Activated naive CD4-positive, alpha-beta T cell treated with anti-CD3 and anti-CD28 coated beads, Interleukin-2, amount 50 U/mL, for 24 hours (primary cell): ENCODE results near the gene KIF1B.
A peak's percentile ranks its signal among the peaks of the same experiment; 100 is the strongest.
"Not testable (repeated sequence)": the region's sequence is repeated elsewhere in the genome, so short reads cannot be mapped to it uniquely, and the experiment has no call there.

Experiments used
- H3K27ac Mint-ChIP-seq: one replicate; pipeline ENCODE4 v1.8.0; 2021; ENCODE audit warnings: mild to moderate bottlenecking, mixed read lengths
- H3K27me3 Mint-ChIP-seq: one replicate; pipeline ENCODE4 v1.8.0; 2021; ENCODE audit warnings: mixed read lengths
- H3K36me3 Mint-ChIP-seq: one replicate; pipeline ENCODE4 v1.8.0; 2021; ENCODE audit warnings: mixed read lengths
- H3K4me1 Mint-ChIP-seq: one replicate; pipeline ENCODE4 v1.8.0; 2021; ENCODE audit warnings: mixed read lengths
- H3K4me3 Mint-ChIP-seq: one replicate; pipeline ENCODE4 v1.8.0; 2021; ENCODE audit warnings: mild to moderate bottlenecking, mixed read lengths
- H3K9me3 Mint-ChIP-seq: one replicate; pipeline ENCODE4 v1.8.0; 2021; ENCODE audit warnings: mixed read lengths

KIF1B gene

DNA sequence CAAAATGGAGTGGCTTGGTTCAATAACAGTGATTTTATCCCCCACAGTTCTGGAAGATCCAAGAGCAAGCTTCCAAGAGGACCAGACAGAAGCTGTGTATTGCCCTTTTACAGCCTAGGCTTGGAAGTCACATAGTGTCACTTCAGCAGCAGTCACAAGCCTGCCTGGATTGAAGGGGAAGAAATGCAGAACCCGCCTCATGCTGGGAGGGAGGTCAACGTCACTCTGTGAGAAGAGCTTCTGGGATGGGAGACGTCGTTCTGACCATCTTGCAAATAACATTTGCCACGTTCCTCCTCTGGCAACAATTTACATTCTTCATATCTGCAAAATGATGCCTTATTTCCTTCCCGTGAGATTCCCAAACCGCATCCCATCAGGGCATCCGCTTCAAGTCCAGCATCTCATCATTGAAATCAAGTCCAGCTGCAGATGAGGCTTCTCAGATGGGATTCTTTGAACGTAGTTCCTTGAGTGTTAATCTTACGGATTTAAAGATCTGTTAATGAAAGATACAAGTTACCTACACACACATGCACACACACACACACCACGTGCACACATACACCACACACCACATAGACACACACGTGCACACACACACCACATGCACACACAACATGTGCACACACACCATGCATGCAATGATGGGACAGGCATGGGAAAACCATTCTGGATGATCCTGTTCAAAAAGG, 23.9 kb upstream of the KIF1B start:
- H3K36me3 Mint-ChIP-seq = peaks cover 2% of the 10 kb centered on the region
- H3K27me3 Mint-ChIP-seq = no peaks in the 10 kb centered on the region
- no peak overlapping the region for H3K27ac Mint-ChIP-seq
- no peaks in the 10 kb centered on the region for H3K9me3 Mint-ChIP-seq
- no peaks in the 10 kb centered on the region for H3K4me1 Mint-ChIP-seq
- H3K4me3 Mint-ChIP-seq = no peak overlapping the region

GRCh38 chr1:10187026-10187334, 23.4 kb upstream of the KIF1B start:
- H3K36me3 Mint-ChIP-seq = peaks cover 2% of the 10 kb centered on the region
- H3K4me1 Mint-ChIP-seq = no peaks in the 10 kb centered on the region
- no peak overlapping the region for H3K4me3 Mint-ChIP-seq
- no peak overlapping the region for H3K27ac Mint-ChIP-seq
- H3K9me3 Mint-ChIP-seq = no peaks in the 10 kb centered on the region
- H3K27me3 Mint-ChIP-seq = no peaks in the 10 kb centered on the region

- no peaks in the 10 kb centered on the region for H3K9me3 Mint-ChIP-seq
- H3K36me3 Mint-ChIP-seq = peaks cover 2% of the 10 kb centered on the region
- H3K4me1 Mint-ChIP-seq = no peaks in the 10 kb centered on the region
- no peaks in the 10 kb centered on the region for H3K27me3 Mint-ChIP-seq
- H3K4me3 Mint-ChIP-seq = no peak overlapping the region
- no peak overlapping the region for H3K27ac Mint-ChIP-seq
Measured at GRCh38 chr1:10188133-10188650, 22.2 kb upstream of the KIF1B start.

- H3K27me3 Mint-ChIP-seq = no peaks in the 10 kb centered on the region
- no peaks in the 10 kb centered on the region for H3K4me1 Mint-ChIP-seq
- H3K9me3 Mint-ChIP-seq = no peaks in the 10 kb centered on the region
- H3K36me3 Mint-ChIP-seq = no peaks in the 10 kb centered on the region
- H3K4me3 Mint-ChIP-seq = no peak overlapping the region
- no peak overlapping the region for H3K27ac Mint-ChIP-seq
Measured at GRCh38 chr1:10189659-10190058, 20.7 kb upstream of the KIF1B start.

GRCh38 chr1:10192263-10192662, 18.1 kb upstream of the KIF1B start:
- Mint-ChIP-seq H3K4me3 (no peak overlapping the region), H3K27me3 (no peaks in the 10 kb centered on the region), H3K4me1 (no peaks in the 10 kb centered on the region), H3K27ac (no peak overlapping the region), H3K9me3 (no peaks in the 10 kb centered on the region), H3K36me3 (no peaks in the 10 kb centered on the region)

GRCh38 chr1:10193288-10193687, 17.1 kb upstream of the KIF1B start:
- no peak overlapping the region for H3K27ac Mint-ChIP-seq

GRCh38 chr1:10195570-10195969, 14.8 kb upstream of the KIF1B start:
- H3K27ac Mint-ChIP-seq = no peak overlapping the region
- no peaks in the 10 kb centered on the region for H3K36me3 Mint-ChIP-seq
- no peaks in the 10 kb centered on the region for H3K9me3 Mint-ChIP-seq
- peaks cover 2% of the 10 kb centered on the region for H3K27me3 Mint-ChIP-seq
- no peak overlapping the region for H3K4me3 Mint-ChIP-seq
- no peaks in the 10 kb centered on the region for H3K4me1 Mint-ChIP-seq

More at GRCh38 chr1:10193288-10193687, 17.1 kb upstream of the KIF1B start:
- Mint-ChIP-seq H3K4me3 (no peak overlapping the region), H3K4me1 (no peaks in the 10 kb centered on the region), H3K36me3 (no peaks in the 10 kb centered on the region), H3K27me3 (peaks cover 1% of the 10 kb centered on the region), H3K9me3 (no peaks in the 10 kb centered on the region)

GRCh38 chr1:10196976-10197375, 13.4 kb upstream of the KIF1B start:
- H3K9me3 Mint-ChIP-seq = no peaks in the 10 kb centered on the region

GRCh38 chr1:10200620-10201019, 9.8 kb upstream of the KIF1B start:
- H3K9me3 Mint-ChIP-seq = no peaks in the 10 kb centered on the region

More at GRCh38 chr1:10196976-10197375, 13.4 kb upstream of the KIF1B start:
- Mint-ChIP-seq H3K27me3 (peaks cover 2% of the 10 kb centered on the region), H3K4me1 (no peaks in the 10 kb centered on the region), H3K27ac (no peak overlapping the region), H3K36me3 (no peaks in the 10 kb centered on the region), H3K4me3 (no peak overlapping the region)

DNA sequence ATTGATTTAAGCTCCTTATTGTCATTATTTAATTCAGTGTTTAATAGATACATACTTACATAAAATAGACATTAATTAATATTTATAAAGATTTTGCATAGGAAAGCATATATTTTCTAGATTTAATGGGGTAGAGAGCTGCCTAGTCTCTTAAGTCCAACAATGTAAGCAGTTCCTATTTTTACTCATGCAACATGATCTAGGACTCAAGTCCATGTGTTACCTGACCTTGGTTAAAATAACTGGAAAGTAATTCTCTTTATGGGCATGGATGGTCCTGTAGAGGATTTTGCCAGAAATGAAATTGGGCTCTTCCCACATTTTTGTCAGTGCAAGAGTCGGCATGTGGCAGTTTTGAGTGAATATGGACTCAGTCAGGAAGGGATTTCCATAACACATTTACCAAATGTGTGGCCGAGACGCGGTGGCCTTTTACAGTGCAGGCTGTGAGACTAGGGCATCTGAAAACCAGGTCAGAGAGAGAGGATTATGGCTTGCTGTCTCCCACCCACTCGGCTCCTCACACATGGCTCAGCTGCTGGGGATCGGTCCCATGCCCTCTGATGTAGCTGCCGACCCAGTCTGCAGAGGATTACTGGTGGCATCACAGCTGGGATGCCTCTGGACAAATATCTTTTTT, 6.2 kb upstream of the KIF1B start:
- no peaks in the 10 kb centered on the region for H3K9me3 Mint-ChIP-seq
- H3K4me3 Mint-ChIP-seq = no peak overlapping the region
- no peak overlapping the region for H3K27ac Mint-ChIP-seq
- no peaks in the 10 kb centered on the region for H3K36me3 Mint-ChIP-seq
- H3K4me1 Mint-ChIP-seq = peaks cover under 1% of the 10 kb centered on the region
- H3K27me3 Mint-ChIP-seq = no peaks in the 10 kb centered on the region

More at GRCh38 chr1:10200620-10201019, 9.8 kb upstream of the KIF1B start:
- H3K27me3 Mint-ChIP-seq = peaks cover 2% of the 10 kb centered on the region
- no peak overlapping the region for H3K4me3 Mint-ChIP-seq
- H3K36me3 Mint-ChIP-seq = no peaks in the 10 kb centered on the region
- no peaks in the 10 kb centered on the region for H3K4me1 Mint-ChIP-seq
- H3K27ac Mint-ChIP-seq = no peak overlapping the region

GRCh38 chr1:10205206-10205605, 5.2 kb upstream of the KIF1B start:
- not testable (repeated sequence) for H3K27me3 Mint-ChIP-seq, H3K9me3 Mint-ChIP-seq, H3K4me3 Mint-ChIP-seq, H3K4me1 Mint-ChIP-seq, H3K27ac Mint-ChIP-seq, H3K36me3 Mint-ChIP-seq

GRCh38 chr1:10207810-10208209, 2.6 kb upstream of the KIF1B start:
- no peaks in the 10 kb centered on the region for H3K36me3 Mint-ChIP-seq
- H3K4me3 Mint-ChIP-seq = no peak overlapping the region
- no peaks in the 10 kb centered on the region for H3K27me3 Mint-ChIP-seq
- H3K4me1 Mint-ChIP-seq = peaks cover 20% of the 10 kb centered on the region
- H3K27ac Mint-ChIP-seq = no peak overlapping the region
- no peaks in the 10 kb centered on the region for H3K9me3 Mint-ChIP-seq

- Mint-ChIP-seq H3K27me3 (no peaks in the 10 kb centered on the region), H3K36me3 (no peaks in the 10 kb centered on the region), H3K4me3 (no peak overlapping the region), H3K9me3 (no peaks in the 10 kb centered on the region), H3K4me1 (peaks cover 25% of the 10 kb centered on the region), H3K27ac (no peak overlapping the region)
Measured at GRCh38 chr1:10208537-10208936, 1.8 kb upstream of the KIF1B start.

- Mint-ChIP-seq H3K36me3 (no peaks in the 10 kb centered on the region), H3K9me3 (no peaks in the 10 kb centered on the region), H3K27me3 (no peaks in the 10 kb centered on the region), H3K4me1 (peaks cover 27% of the 10 kb centered on the region), H3K4me3 (peak overlapping the region; percentile 92), H3K27ac (peak overlapping the region; percentile 86)
Measured at GRCh38 chr1:10209590-10209904, 823 bp upstream of the KIF1B start.

- no peaks in the 10 kb centered on the region for H3K27me3 Mint-ChIP-seq
Measured at GRCh38 chr1:10210841-10211804, 753 bp downstream of the KIF1B start.

More at GRCh38 chr1:10210841-10211804, 753 bp downstream of the KIF1B start:
- no peaks in the 10 kb centered on the region for H3K36me3 Mint-ChIP-seq
- H3K27ac Mint-ChIP-seq = peak overlapping the region; percentile 62
- peaks cover 34% of the 10 kb centered on the region for H3K4me1 Mint-ChIP-seq
- peak overlapping the region; percentile 74 for H3K4me3 Mint-ChIP-seq
- H3K9me3 Mint-ChIP-seq = no peaks in the 10 kb centered on the region
